Common myeloid progenitor, CD34-positive (primary cell): ENCODE measurements around the gene SNX5.

Experiments
- CTCF ChIA-PET: fragments of 350-600 bp; sonication (Branson Sonifier 250); formaldehyde crosslinking; loops from one replicate; lab custom pipeline; 2021; ENCODE audit warnings: antibody characterized with exemption; lab: Charles Lee
- POLR2A ChIA-PET: fragments of 350-600 bp; sonication (Branson Sonifier 250); formaldehyde crosslinking; loops from one replicate; lab custom pipeline; 2021; ENCODE audit warnings: antibody characterized with exemption; lab: Charles Lee
- DNase-seq, 3 donors: peaks; one replicate each; pipeline versions ENCODE4 v3.0.0 to v3.0.0-alpha.2; 2013
- H3K27ac ChIP-seq, 2 experiments: 1 replicate in 1 of 2; 2 replicates in 1 of 2; pipeline ENCODE4 v1.7.0; 2013; ENCODE audit warnings: inconsistent platforms in 2 of 2, low read length in 2 of 2, mild to moderate bottlenecking in 2 of 2, low read depth in 1 of 2, moderate library complexity in 1 of 2; ENCODE audit not compliant: severe bottlenecking in 2 of 2, insufficient read depth in 1 of 2, poor library complexity in 1 of 2
- H3K27me3 ChIP-seq, 5 experiments: replicated peaks in 2 of 5; 1 replicate in 3 of 5; 2 replicates in 2 of 5; pipeline versions ENCODE4 v1.6.1 to v1.7.0; 2013; ENCODE audit warnings: low read length in 4 of 5, mild to moderate bottlenecking in 2 of 5, moderate library complexity in 2 of 5, inconsistent platforms in 1 of 5; ENCODE audit not compliant: insufficient read depth in 5 of 5, control insufficient read depth in 4 of 5
- H3K36me3 ChIP-seq, 4 experiments: 1 replicate in 2 of 4; 2 replicates in 2 of 4; pipeline versions ENCODE4 v1.6.1 to v1.7.0; 2013; ENCODE audit warnings: low read length in 3 of 4, control low read depth in 1 of 4, mild to moderate bottlenecking in 1 of 4; ENCODE audit not compliant: control insufficient read depth in 4 of 4, insufficient read depth in 4 of 4
- H3K4me1 ChIP-seq, 4 experiments: 1 replicate in 3 of 4; 2 replicates in 1 of 4; pipeline versions ENCODE4 v1.6.1 to v1.7.1; 2013; ENCODE audit warnings: low read length in 3 of 4, mild to moderate bottlenecking in 3 of 4, control low read depth in 1 of 4, inconsistent platforms in 1 of 4, moderate library complexity in 1 of 4; ENCODE audit not compliant: control insufficient read depth in 4 of 4, insufficient read depth in 4 of 4; ENCODE audit errors: control extremely low read depth in 1 of 4
- H3K4me3 ChIP-seq, 7 experiments: 1 replicate in 4 of 7; 2 replicates in 3 of 7; pipeline versions ENCODE4 v1.5.1 to v1.7.0; 2013; ENCODE audit warnings: mild to moderate bottlenecking in 7 of 7, low read length in 6 of 7, moderate library complexity in 6 of 7, inconsistent platforms in 2 of 7, low read depth in 2 of 7, control low read depth in 1 of 7; ENCODE audit not compliant: insufficient read depth in 4 of 7, control insufficient read depth in 1 of 7; ENCODE audit errors: extremely low read depth in 1 of 7
- H3K9me3 ChIP-seq, 5 experiments: 1 replicate in 4 of 5; 2 replicates in 1 of 5; pipeline versions ENCODE4 v1.6.1 to v1.7.1; 2013; ENCODE audit warnings: low read length in 4 of 5, mild to moderate bottlenecking in 2 of 5, inconsistent platforms in 1 of 5, low read depth in 1 of 5, moderate library complexity in 1 of 5; ENCODE audit not compliant: control insufficient read depth in 4 of 5, insufficient read depth in 2 of 5; ENCODE audit errors: control extremely low read depth in 1 of 5
- WGBS: methylation state at CpG from one replicate; pipeline ENCODE4 v1.1.5; 2013; ENCODE audit not compliant: insufficient coverage; 5-methylcytosine and 5-hydroxymethylcytosine counted together

The SNX5 gene

DNA sequence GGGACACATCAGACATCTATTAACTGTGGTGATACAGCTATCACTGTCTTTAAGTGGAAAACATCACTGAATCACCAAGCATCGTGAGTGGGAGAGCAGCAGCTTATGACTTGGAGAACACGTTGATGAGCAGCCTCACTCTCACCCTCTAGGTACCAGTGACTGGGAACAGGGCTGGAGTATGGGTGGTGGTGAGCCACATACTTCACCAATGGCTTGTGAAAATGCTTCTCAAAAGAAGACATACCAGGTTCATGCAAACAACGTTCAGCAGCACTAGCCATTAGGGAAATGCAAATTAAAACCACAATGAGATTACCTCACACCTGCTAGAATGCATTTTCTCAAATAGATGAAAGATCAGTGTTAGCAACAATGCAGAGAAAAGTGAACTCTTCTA is 25.3 kb downstream of the SNX5 start:
- whole genome bisulfite sequencing = 100% methylated on average over 2 of the region's 3 CpGs
- POLR2A ChIA-PET = no interaction called here
- CTCF ChIA-PET = no interaction called here
- H3K4me1 ChIP-seq = peaks cover 0 to 17% (median 14%) of the 10 kb centered on the region in 4 experiments
- H3K4me3 ChIP-seq = no peak overlapping the region
- H3K27me3 ChIP-seq = no peaks in the 10 kb centered on the region
- no peaks in the 10 kb centered on the region for H3K9me3 ChIP-seq
- no peak overlapping the region for H3K27ac ChIP-seq
- peaks cover 24 to 77% (median 58%) of the 10 kb centered on the region in 4 experiments for H3K36me3 ChIP-seq
- DNase-seq = no peak

DNA sequence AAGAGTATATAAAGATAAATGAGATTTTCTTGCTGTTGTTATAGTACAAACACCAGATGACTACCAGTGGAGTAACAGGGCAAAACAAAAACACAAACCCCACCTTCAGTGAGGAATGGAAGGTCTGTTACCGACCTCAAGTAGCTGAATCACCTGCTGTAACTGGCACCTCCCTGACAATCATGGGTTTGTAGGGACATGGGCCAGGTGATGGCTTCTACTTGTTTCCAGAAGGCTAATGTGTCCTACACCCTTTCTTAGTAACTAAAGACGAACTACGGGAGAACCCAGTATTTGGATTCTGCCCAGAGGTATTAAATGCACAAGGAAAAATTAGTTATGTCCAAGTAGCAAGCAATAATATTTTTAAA is 26.8 kb downstream of the SNX5 start:
- DNase-seq = no peak
- no peak overlapping the region for H3K27ac ChIP-seq
- WGBS = 86% methylated on average over 1 of the region's 3 CpGs
- no peaks in the 10 kb centered on the region for H3K9me3 ChIP-seq
- CTCF ChIA-PET = interaction anchor here (1.1 to 1.3 kb wide), 3 partner anchors 10 to 44 kb away, joined by 3 to 4 read pairs (median 4); no protein-coding TSS in a partner anchor
- H3K36me3 ChIP-seq = peaks cover 15 to 62% (median 45%) of the 10 kb centered on the region in 4 experiments
- no peaks in the 10 kb centered on the region for H3K27me3 ChIP-seq
- peaks cover 0 to 17% (median 14%) of the 10 kb centered on the region in 4 experiments for H3K4me1 ChIP-seq
- H3K4me3 ChIP-seq = no peak overlapping the region
- POLR2A ChIA-PET = no interaction called here

DNA sequence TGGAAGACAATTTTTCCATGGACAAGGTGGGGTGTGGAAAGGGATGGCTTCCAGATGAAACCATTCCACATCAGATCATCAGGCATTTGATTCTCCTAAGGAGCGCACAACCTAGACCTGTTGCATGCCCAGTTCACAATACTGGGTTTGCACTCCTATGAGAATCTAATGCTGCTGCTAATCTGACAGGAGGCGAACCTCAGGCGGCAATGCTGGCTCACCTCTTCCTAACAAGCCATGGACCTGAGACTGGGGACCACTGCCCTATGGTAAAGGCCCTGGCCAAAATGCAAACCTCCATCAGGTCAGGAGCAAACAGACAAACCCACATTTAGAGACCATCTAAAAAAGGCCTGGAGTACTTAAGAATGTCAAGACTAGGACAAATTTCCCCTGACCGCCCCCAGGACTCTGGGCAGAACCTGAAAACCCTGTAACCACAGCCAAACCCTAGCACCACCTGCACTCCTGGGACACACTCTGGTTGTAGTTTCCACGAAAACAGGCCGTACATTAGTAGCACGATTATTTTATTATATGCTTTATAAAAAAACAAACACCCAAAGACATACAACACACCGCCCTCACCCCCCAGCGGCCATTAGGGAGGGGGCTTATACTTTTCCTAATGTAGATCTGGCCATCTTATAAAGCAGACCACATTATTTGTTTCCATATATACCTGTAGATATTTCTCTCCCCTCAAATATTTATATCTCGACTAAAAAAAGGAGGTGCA is 27.3 kb downstream of the SNX5 start:
- Histone ChIP-seq H3K27me3 (no peaks in the 10 kb centered on the region), H3K4me1 (peaks cover 0 to 17% (median 14%) of the 10 kb centered on the region in 4 experiments), H3K36me3 (peaks cover 12 to 57% (median 40%) of the 10 kb centered on the region in 4 experiments), H3K9me3 (no peaks in the 10 kb centered on the region), H3K27ac (no peak overlapping the region), H3K4me3 (no peak overlapping the region)
- 90% methylated on average over 4 of the region's 10 CpGs for WGBS
- no peak for DNase-seq
- CTCF ChIA-PET = interaction anchor here (0.8 to 8.2 kb wide), 3 partner anchors 13 to 261 kb away, joined by 3 to 108 read pairs (median 4); no protein-coding TSS in a partner anchor
- POLR2A ChIA-PET = no interaction called here

DNA sequence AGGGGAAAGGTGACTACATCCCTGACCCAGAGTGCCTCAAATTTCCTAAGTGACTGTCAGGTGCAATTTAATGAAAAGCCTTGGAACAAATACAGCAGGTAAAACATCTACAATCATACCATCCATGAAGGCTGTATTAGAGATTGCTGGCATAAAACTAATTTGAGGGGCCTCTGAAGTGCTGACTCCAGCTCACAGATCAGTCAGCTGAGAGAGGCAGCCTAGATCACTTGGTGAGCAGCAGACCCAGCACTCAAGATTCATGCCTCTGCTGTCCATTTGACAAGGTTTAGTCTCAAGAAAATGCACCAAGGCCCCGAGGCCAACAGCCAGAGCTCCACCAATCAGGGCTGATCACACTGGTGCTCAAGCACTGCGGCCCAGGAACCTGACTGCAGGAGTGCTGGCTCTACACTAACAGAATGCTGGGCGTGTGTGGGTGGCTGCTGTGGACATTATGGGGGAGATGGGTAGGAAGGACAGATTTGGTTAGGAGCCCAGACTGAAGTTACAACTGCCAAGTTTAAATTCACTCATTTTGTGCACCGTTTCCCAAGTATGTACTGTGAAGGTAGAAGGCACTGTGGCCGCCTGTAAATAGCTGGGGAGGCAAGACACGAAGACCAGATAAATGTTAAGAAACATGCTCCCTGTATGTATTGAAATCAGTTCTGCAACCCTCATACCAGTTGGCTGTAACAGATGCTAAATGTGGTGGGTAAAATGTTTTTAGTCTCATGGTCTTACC is 28.2 kb downstream of the SNX5 start:
- Histone ChIP-seq H3K27me3 (no peaks in the 10 kb centered on the region), H3K27ac (peak overlapping the region in 1 of 2 experiments; percentile 18), H3K9me3 (no peaks in the 10 kb centered on the region), H3K4me1 (peaks cover 0 to 21% (median 14%) of the 10 kb centered on the region in 4 experiments), H3K4me3 (no peak overlapping the region), H3K36me3 (peaks cover 8 to 48% (median 32%) of the 10 kb centered on the region in 4 experiments)
- no peak for DNase-seq
- 74% methylated on average over 5 of the region's 6 CpGs for WGBS
- ChIA-PET CTCF (interaction anchor here (0.8 to 8.2 kb wide), 4 partner anchors 13 to 260 kb away, joined by 3 to 108 read pairs (median 14); no protein-coding TSS in a partner anchor), POLR2A (no interaction called here)

DNA sequence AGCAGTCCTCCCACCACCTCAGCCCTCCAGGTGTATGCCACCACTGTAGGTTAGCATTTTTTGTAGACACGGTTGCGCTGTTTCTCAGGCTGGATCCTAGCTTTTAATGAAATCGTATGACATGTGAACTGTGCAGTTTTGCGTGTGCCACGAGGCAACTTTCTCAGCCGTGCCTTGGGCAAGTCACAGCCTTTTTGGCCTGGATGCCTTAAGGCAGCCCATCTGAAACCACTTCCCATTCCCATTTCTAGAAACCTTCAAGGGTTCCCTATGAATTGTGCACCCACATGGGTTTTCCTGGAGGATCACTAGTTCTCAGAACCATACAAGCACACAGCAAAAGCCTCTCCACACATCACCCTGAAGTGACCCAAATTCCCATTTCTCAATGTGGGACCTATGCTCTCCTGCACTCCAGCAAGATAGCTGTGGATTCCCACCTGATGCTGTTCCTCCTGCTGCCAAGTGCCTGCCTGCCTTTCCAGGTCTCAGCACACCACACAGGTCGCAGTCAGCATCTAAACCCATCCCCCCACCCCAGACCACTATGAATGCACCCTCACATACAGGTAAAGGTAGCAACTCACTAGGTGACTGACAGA is 28.9 kb downstream of the SNX5 start:
- peaks cover 8 to 41% (median 26%) of the 10 kb centered on the region in 4 experiments for H3K36me3 ChIP-seq
- 49% methylated on average over 6 of the region's 7 CpGs for WGBS
- no peaks in the 10 kb centered on the region for H3K9me3 ChIP-seq
- peak overlapping the region in 1 of 2 experiments; percentile 18 for H3K27ac ChIP-seq
- H3K27me3 ChIP-seq = no peaks in the 10 kb centered on the region
- DNase-seq = no peak
- no peak overlapping the region for H3K4me3 ChIP-seq
- POLR2A ChIA-PET = no interaction called here
- CTCF ChIA-PET = interaction anchor here (0.6 to 8.2 kb wide), 23 partner anchors 9 to 403 kb away, joined by 3 to 108 read pairs (median 4); partner anchors contain the start of gene RRBP1
- peaks cover 0 to 26% (median 14%) of the 10 kb centered on the region in 4 experiments for H3K4me1 ChIP-seq

DNA sequence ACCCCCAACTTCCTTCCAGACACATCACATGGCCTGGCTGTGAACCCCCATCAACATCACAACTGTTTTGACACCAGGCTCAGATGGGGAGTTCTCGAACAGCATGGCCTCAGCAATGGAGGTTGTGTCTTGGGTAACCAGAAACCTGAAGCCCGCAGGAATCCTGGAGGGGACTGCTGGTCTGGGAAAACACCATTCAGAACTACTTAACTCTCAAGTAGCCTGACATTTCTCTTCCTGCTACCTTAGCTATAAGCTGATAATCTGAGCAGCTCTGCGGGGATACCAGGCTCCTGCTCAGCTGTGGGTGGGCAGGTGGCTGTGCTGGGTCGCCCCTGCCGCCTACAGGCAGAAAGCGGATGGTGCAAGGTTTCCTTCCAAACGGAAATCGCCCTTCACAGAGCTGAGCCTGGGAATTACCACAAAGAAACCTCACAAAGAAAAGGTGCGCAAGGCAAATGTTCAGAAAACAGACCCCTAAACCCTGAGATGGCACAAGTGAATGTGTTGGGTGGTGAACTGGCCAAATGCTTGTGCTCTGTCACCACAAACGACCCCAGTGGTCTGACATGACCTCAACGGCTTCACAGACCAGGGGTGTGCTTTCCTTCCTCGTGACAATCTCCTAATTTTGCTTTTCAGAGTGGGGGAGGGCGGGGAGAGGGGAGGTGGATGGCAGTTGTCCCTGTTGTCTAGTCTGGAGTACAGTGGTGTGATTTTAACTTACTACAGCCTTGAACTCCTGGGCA is 29.5 kb downstream of the SNX5 start:
- Histone ChIP-seq H3K27me3 (no peaks in the 10 kb centered on the region), H3K27ac (peak overlapping the region in 1 of 2 experiments; percentile 6), H3K4me1 (peaks cover 0 to 29% (median 14%) of the 10 kb centered on the region in 4 experiments), H3K9me3 (no peaks in the 10 kb centered on the region), H3K4me3 (peak overlapping the region in 3 of 7 experiments; percentile 11 to 65 (median 17)), H3K36me3 (peaks cover 8 to 36% (median 22%) of the 10 kb centered on the region in 4 experiments)
- peak; percentile 64 to 81 (median 80) for DNase-seq
- CTCF ChIA-PET = interaction anchor here (0.6 to 8.2 kb wide), 29 partner anchors 9 to 402 kb away, joined by 3 to 108 read pairs (median 4); partner anchors contain the start of gene RRBP1
- POLR2A ChIA-PET = interaction anchor here (0.8 kb wide), 1 partner anchor 257 kb away, joined by 5 read pairs; the partner anchor contains the start of gene RRBP1
- 50% methylated on average over 2 of the region's 13 CpGs for WGBS
